Measurements from ENCODE around the gene RALGPS1. TPM values are rescaled to one million over a fixed set of nuclear protein-coding genes. Genes with fewer than 3 reads are reported as not detected.

RALGPS1 gene
- polyA plus RNA-seq, 2 of the 4 experiments (the other 2 are of a cell fraction) = 5.0 to 7.9 TPM

GRCh38 chr9:127231666-127232065 lies 317.1 kb downstream of the RALGPS1 start:
- no peak for TF ChIP-seq USF2 (IDR thresholded peaks at IDR 0.05)
- TF ChIP-seq REST (IDR thresholded peaks at IDR 0.05) = no peak
- no peak for TF ChIP-seq NFE2L2 (conservative IDR thresholded peaks at IDR 0.05; ENCODE audit: low read length)
- TF ChIP-seq ESRRA (IDR thresholded peaks at IDR 0.05; ENCODE audit: borderline replicate concordance, low read length) = no peak
- no peak for TF ChIP-seq POLR2A (IDR thresholded peaks at IDR 0.05; ENCODE audit: low read length)
- TF ChIP-seq HDAC2 (IDR thresholded peaks at IDR 0.05) = no peak
- TF ChIP-seq SMC3 (IDR thresholded peaks at IDR 0.05) = no peak
- TF ChIP-seq KDM1A (IDR thresholded peaks at IDR 0.05; ENCODE audit: low read depth) = no peak
- TF ChIP-seq RARB (CRISPR knock-in tag; IDR thresholded peaks at IDR 0.05) = no peak
- no peak for TF ChIP-seq HOXA7 (CRISPR knock-in tag; IDR thresholded peaks at IDR 0.05)
- TF ChIP-seq FOSB (CRISPR knock-in tag; IDR thresholded peaks at IDR 0.05) = no peak
- no peak for TF ChIP-seq ZFP36 (IDR thresholded peaks at IDR 0.05; ENCODE audit: borderline replicate concordance, partially characterized antibody)
- TF ChIP-seq TP53 (CRISPR knock-in tag; IDR thresholded peaks at IDR 0.05) = no peak
- TF ChIP-seq SREBF2 (IDR thresholded peaks at IDR 0.05) = no peak
- TF ChIP-seq NR3C1 (IDR thresholded peaks at IDR 0.05) = no peak
- TF ChIP-seq PHF8 (IDR thresholded peaks at IDR 0.05; ENCODE audit: borderline replicate concordance, low read depth) = no peak
- FAIRE-seq (no peak), ATAC-seq (no peak), DNase-seq (ENCODE audit: low read depth in 1 of 2, low spot score in 1 of 2) (no peak)
- Histone ChIP-seq H3K4me2 (no peak overlapping the region), H3K27ac (no peak overlapping the region), H3K4me1 (no peaks in the 10 kb centered on the region), H3K4me3 (no peak overlapping the region), H3K9me3 (no peaks in the 10 kb centered on the region)
- CTCF ChIA-PET = interaction anchor here (0.9 to 4.6 kb wide), 4 partner anchors 9 to 165 kb away, joined by 3 to 22 read pairs (median 4); partner anchors contain the start of gene SLC2A8
- WGBS (ENCODE audit: missing lambda C conversion rate) = 86% methylated on average over 3 of the region's 3 CpGs
- POLR2A ChIA-PET = interaction anchor here (1.2 kb wide), 1 partner anchor 165 kb away, joined by 3 read pairs; the partner anchor contains the start of gene SLC2A8

- Histone ChIP-seq H3K9me3 (no peaks in the 10 kb centered on the region), H3K4me3 (no peak overlapping the region), H3K4me2 (no peak overlapping the region), H3K4me1 (no peaks in the 10 kb centered on the region), H3K27ac (no peak overlapping the region)
- ATAC-seq (no peak), DNase-seq (ENCODE audit: low read depth in 1 of 2, low spot score in 1 of 2) (no peak), FAIRE-seq (no peak)
- 74% methylated on average over 4 of the region's 4 CpGs for WGBS (ENCODE audit: missing lambda C conversion rate)
- ChIA-PET POLR2A (no interaction called here), CTCF (interaction anchor here (0.7 kb wide), 1 partner anchor 22 kb away, joined by 3 read pairs; no protein-coding TSS in a partner anchor)
- TF ChIP-seq MYC (IDR thresholded peaks at IDR 0.05; ENCODE audit: borderline replicate concordance, low read length) (no peak), USF2 (IDR thresholded peaks at IDR 0.05) (peak; percentile 32; the same call in 1 of the 2 replicates), TFCP2L1 (CRISPR knock-in tag; IDR thresholded peaks at IDR 0.05) (no peak)
These were observed 318.4 kb downstream of the RALGPS1 start for GRCh38 chr9:127232833-127233549.

- H3K9me3 ChIP-seq = no peaks in the 10 kb centered on the region
- H3K4me2 ChIP-seq = no peak overlapping the region
- H3K4me1 ChIP-seq = no peaks in the 10 kb centered on the region
- ChIA-PET CTCF (no interaction called here), POLR2A (no interaction called here)
- FAIRE-seq (no peak), DNase-seq (ENCODE audit: low read depth in 1 of 2, low spot score in 1 of 2) (no peak), ATAC-seq (no peak)
- 91% methylated on average over 4 of the region's 4 CpGs for WGBS (ENCODE audit: missing lambda C conversion rate)
- no peak overlapping the region for H3K4me3 ChIP-seq
- H3K27ac ChIP-seq = no peak overlapping the region
- TF ChIP-seq PHF8 (IDR thresholded peaks at IDR 0.05; ENCODE audit: borderline replicate concordance, low read depth) (no peak), HEYL (CRISPR knock-in tag; IDR thresholded peaks at IDR 0.05) (no peak), TP53 (CRISPR knock-in tag; IDR thresholded peaks at IDR 0.05) (no peak), HOXB13 (CRISPR knock-in tag; IDR thresholded peaks at IDR 0.05; ENCODE audit: low read depth) (no peak), FOSL2 (IDR thresholded peaks at IDR 0.05) (no peak), FOSL2 (CRISPR knock-in tag; IDR thresholded peaks at IDR 0.05) (no peak), JUN (IDR thresholded peaks at IDR 0.05) (no peak), BCL3 (IDR thresholded peaks at IDR 0.05) (no peak), CHD4 (IDR thresholded peaks at IDR 0.05; ENCODE audit: borderline replicate concordance) (no peak), PBX3 (IDR thresholded peaks at IDR 0.05) (no peak), RNF2 (IDR thresholded peaks at IDR 0.05; ENCODE audit: borderline replicate concordance, low read depth) (no peak), NFE2L2 (conservative IDR thresholded peaks at IDR 0.05; ENCODE audit: low read length) (no peak), MYC (IDR thresholded peaks at IDR 0.05; ENCODE audit: borderline replicate concordance, low read length) (no peak)
These were observed 319.0 kb downstream of the RALGPS1 start for GRCh38 chr9:127233550-127233949.

Data from A549 (cell line).